Suppressor macrophage treated with lipopolysaccharide for 4 hours (primary cell): ENCODE results near the gene PERM1.
"Not testable (repeated sequence)": the region's sequence is repeated elsewhere in the genome, so short reads cannot be mapped to it uniquely, and the experiment has no call there.

Source experiments
- DNase-seq: peaks from one replicate; pipeline ENCODE4 v3.0.0-alpha.2; 2020

PERM1 gene

DNA sequence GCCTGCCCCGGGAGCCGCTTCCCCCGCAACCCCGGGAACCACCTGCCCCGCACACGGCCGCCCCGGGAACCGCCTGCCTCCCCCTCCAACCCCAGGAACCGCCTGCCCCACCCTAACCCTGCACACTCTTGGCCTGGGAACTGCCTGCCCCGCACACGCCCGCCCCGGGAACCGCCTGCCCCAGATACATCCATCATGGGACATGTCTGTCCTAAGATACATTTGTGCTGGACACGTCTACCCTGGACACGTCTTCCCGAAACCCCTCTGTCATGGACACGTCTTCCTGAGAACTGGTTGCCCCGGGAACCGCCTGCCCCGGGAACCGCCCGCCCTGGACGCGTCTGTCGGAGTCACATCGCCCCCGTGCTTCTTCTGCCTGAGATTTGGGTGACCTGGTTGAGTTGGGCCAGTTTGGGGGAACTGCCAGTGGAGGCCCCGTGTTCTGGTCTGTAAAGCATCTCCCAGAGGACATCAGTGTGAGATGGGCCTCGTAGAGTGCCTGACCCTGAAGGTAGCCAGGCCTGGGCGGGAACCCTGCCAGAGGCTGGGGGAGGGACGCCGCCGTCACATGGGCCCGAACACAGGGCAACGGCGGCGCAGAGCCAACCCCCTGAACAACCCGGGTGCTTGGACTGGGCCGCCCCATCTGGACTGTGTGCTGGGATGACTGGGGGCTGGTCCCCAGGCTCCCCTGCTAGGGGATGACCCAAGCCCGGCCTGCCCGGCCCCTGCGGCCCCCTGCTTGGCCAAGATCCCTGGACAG lies 3.6 kb downstream of the PERM1 start:
- no peak for DNase-seq

DNA sequence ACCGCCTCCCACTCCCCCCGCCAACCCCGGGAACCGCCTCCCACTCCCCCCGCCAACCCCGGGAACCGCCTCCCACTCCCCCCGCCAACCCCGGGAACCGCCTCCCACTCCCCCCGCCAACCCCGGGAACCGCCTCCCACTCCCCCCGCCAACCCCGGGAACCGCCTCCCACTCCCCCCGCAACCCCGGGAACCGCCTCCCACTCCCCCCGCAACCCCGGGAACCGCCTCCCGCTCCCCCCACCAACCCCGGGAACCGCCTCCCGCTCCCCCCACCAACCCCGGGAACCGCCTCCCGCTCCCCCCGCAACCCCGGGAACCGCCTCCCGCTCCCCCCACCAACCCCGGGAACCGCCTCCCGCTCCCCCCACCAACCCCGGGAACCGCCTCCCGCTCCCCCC lies 5.1 kb downstream of the PERM1 start:
- DNase-seq = not testable (repeated sequence)

DNA sequence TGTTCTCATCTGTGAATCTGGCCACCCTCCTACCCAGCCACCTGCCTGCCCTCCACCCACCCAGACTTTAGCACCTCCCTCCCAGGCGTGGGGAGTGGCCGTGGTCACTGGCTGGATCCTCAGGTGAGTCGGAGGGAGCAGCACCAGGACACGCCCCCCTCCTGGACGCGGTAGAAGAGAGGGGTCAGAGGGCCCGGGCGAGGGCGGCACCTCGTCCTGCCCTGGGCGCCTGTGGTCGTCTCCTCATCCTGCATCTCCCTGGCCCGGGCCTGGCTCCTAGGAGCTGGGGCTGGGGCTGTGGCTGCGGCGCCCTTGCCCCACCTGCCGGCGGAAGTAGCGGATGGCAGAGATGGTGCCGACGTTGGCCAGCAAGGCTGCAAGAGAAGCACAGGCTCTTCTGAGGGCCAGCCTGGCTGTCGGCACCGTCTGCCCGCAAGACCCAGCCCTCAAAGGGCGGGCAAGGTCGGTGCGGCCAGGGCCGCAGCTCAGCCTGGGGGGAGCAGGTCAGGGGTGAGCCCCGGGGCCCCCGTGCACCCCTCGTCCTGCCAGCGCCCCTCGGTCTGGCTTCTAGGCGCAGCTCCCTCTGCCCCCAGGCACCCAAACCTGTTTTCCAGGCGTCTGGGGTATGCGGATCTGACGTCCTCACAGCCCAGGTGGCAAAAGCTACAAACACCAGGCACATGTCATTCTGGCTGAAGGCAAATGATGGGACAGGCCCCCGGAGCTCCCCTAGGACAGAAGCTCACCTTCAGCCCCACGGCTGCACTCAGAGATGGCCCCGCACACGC lies 5.8 kb downstream of the PERM1 start:
- DNase-seq = peak; percentile 66

DNA sequence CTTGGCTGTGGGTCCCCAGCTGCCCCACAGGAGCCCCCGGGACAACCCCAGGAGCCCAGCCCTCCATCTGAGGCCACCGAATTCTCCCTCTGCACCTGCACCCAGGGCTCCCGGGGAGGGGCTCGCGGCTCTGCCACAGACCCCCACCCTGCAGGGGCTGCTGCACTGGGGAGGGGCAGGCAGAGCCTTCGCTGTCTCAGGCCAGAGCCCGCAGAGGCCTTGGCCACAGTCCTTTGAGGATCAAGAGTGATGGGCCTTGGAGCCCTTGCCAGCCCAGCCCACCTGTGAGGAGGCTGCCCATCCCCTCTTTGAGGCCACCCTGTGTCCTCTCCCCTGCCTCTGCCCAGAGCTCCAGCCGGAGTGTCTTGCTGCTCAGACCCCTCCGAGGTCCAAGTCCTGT lies 6.5 kb downstream of the PERM1 start:
- DNase-seq = no peak

DNA sequence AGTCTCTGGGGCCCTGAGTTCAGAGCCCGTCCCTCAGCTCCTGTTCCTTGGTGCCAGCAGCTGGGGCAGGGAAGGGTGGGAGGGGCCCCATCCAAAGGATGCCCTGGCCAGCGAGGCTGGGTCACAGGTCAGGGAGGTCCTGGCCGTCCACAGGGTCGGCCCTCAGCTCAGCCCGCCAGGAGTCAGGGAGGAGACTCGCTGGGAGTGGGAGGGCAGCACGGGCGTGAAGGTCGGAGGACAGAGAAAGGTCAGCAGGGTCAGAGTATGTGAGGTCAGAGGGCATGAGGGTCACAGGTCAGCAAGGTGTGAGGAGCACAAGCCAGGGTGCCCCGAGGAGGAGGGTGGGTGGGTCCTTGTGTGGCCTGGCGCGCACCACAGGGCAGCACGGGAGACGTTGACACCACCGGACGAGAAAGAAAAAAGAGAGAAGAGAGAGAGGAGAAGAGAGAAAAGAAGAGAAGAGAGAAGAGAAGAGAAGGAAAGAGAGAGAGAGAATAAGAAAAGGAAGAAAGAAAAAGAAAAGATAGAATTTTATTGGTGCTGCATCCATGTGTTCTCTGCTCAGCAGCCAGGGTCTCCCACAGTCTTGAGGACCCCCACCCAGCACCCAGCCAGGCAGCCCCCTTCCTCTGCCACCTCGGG lies 7.1 kb downstream of the PERM1 start:
- no peak for DNase-seq

DNA sequence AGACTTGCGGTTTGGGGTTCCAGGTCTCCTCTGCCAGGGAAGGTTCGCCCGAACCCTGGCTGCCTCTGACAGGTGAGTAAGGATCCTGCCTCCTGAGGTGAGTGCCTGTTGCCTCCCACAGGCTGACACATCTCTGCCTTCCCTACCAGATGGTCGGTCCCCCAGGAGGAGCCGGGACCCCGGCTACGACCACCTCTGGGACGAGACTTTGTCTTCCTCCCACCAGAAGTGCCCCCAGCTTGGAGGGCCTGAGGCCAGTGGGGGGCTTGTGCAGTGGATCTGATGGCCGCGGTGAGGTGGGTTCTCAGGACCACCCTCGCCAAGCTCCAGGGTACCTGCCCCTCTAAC lies 7.6 kb downstream of the PERM1 start:
- DNase-seq = no peak

DNA sequence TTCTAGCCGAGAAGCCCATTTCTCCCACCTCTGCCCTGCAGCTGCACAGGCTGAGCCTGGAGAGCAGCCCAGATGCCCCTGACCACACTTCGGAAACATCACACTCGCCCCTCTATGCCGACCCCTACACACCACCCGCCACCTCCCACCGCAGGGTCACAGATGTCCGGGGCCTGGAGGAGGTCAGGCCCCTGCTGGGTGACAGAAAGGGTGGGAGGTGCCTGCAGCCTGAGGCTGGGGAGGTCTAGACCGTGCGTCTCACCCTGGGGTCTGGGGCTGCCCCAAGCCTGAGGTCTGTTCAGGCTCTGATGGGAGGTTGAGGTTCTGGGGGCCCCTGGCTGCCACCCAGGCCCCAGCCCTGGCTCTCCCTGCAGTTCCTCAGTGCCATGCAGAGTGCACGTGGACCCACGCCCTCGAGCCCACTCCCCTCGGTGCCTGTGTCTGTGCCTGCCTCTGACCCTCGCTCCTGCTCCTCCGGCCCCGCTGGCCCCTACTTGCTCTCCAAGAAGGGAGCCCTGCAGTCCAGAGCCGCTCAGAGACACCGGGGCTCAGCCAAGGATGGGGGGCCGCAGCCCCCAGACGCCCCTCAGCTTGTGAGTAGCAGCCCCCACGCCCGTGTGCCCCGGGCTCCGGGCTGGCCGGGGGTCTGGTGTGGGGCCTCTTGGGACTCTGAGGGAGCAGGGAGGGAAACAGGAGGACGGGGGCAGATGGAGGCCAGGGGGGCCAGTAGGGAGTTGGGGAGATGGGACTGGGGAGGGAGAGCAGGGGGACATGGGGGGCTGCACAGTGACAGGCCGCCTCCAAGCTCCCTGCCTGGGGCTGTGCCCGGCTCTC lies 8.2 kb downstream of the PERM1 start:
- DNase-seq = no peak

DNA sequence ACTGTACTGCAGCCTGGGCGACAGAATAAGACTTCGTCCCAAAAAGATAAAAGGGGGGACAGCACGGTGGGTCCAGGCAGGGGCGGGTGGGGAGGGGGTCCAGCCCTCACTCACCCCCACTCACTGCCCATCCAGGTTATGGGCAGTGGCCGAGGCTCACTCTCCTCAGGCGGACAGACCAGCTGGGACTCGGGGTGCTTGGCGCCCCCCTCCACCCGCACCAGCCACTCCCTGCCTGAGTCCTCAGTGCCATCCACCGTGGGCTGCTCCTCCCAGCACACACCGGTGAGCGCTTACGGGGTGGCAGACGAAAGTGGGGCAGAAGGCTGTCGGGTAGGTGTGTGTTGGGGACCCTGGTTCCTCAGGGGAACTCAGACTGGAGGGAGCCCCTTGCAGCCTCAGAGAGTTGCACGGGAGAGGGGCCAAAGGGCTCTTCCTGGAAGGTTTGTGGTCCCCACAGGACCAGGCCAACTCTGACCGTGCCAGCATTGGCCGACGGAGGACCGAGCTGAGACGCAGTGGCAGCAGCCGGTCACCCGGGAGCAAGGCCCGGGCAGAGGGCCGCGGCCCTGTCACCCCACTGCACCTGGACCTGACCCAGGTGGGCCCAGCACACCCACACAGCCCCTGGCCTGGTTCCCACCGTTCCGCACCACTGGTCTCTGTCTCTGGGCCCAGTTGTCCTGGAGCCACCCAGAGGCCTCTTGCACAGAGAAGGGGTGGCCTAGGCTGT lies 9.0 kb downstream of the PERM1 start:
- no peak for DNase-seq

DNA sequence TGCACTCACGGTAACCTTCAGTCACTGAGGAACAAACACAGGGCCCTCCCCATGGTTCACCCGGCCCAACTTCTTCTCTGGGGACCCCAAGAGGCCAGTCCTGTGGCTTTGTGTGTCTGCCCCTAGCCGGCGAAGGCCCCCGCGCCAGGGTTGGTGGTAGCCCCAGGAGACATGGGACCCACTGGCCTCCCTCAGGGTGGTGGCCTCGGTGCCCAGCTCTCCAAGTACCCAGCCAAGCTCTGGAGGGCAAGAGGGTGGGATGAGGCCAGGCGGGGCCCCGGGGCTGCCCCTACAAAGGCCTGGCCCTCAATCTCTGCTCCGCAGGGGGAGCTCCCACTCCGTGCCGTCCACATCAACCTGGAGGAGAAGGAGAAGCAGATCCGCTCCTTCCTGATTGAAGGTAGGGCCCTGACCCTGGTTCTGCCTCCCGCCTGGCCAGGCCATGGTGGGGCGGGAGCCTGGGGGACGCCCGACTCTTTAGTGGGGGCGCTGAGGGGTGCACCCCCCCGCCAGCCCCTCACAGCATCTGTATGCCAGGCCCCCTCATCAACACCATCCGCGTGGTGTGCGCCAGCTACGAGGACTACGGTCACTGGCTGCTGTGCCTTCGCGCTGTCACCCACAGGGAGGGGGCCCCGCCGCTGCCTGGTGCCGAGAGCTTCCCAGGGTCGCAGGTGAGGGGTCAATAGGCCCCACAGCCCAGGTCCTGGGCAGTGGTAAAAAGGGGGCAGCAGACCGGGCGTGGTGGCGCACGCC lies 10.0 kb downstream of the PERM1 start:
- no peak for DNase-seq

DNA sequence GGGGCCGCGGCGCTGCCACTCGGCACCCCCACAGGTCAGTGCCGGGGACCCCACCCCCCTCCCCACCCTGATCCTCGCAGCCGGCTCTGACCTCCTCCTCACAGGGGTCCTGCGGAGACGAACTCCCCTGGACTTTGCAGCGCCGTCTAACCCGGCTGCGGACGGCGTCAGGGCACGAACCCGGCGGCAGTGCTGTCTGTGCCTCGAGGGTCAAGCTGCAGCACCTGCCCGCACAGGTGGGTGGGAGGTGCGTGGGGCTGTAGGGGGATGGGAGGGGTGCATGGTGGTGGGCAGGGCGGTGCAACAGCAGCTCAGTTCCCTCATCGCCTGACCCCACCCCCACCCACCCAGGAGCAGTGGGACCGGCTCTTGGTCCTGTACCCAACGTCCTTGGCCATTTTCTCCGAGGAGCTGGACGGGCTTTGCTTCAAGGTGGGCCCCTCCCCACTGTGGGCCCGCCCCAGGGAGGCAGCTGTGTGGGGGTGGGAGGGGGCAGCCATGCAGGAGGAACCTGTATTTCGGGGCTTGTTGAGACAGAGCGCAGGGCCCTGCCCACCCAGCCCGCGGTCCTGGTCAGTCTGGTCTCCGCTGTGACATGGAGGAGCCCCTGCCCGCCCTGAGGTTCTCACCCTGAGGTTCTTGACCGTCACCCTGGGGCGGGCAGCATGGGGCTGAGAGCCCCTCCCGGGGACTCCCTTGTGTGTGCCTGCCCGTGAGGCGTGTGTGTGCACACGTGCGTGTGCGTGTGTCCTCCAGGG lies 10.7 kb downstream of the PERM1 start:
- no peak for DNase-seq

DNA sequence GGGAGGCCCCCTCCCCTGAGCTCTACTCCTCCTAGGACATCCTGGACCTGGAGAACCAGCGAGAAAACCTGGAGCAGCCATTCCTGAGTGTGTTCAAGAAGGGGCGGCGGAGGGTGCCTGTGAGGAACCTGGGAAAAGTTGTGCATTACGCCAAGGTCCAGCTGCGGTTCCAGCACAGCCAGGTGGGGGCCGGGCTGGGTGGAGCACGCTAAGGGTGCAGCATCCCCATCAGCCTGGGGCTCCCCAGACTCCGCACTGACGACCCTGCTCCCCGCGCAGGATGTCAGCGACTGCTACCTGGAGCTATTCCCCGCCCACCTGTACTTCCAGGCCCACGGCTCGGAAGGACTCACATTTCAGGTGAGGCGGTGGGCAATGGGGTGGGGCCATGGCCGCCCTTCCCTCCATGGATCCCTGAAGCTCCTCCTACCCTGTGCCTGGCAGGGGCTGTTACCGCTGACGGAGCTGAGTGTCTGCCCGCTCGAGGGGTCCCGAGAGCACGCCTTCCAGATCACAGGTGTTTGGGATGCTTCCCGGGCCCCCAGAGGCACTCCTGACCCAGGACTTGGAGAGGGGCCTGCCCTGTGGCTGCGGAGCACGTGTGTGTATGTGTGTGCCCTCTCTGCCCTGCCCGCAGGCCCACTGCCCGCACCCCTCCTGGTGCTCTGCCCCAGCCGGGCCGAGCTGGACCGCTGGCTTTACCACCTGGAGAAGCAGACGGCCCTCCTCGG lies 11.5 kb downstream of the PERM1 start:
- DNase-seq = no peak

DNA sequence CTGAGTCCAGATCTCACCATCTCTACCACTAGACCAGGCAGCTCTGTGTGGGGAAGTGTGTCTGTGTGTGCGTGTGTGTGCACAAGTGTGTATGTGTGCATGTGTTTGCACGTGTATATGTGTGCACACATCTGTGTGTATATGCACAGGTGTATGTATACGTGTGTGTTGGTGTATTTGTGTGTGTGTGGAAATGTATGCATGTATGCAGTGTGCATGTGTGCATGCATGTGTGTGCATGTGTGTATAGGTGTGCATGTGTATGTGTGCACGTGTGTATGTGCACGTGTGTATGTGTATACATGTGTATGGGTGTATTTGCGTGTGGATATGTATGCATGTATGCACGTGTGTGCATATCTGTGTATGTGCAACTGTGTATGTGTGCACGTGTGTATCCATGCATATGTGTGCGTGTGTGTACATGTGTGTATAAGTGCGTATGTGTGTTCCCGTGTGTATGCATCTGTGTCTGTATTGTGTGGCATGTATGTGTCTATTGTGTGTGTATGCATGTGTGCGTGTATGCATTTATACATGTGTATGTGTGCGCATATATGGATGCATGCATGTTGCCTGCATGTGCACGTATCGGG lies 12.5 kb downstream of the PERM1 start:
- DNase-seq = no peak

DNA sequence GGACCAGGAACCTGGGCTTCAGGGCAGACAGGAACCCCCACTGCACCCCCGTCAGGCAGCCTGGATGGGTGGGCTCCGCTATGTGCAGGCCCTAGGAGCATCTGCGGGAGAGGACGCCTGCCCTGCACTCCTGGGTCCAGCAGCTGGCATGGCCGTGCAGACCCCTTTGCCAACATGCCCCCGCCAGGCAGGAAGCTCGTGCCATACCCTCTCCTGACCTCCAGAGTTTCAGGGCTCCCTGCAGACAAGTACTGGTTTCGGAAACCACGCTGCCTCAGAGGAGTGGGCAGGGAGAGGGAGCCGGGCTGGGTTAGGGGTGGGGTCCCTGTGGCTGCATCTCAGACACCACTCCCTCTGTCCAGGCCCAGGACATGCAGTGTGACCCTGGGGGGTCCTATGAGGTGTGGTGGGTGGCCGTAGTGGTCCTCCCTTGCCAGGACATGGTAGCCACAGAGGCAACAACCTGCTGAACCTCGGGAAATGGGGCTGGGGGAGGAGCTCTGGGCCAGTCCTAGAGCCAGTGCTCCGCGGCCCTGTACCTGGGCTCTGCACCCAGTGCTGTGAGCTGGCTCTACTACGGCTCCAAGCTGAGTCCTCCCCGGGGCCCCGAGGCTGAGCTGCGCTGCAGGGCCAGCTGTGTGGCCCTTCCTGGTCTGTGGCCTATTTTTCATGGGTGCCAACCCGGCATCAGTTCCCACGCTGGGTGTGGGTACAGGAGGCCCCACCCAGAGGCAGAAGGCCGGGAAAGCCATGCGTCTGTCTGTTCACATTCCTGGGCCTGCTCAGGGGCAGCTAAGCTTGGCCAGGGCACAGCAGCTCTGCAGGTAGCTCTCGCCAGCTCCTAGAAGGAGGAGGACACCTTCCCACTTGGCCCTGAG lies 14.2 kb downstream of the PERM1 start:
- DNase-seq = no peak

DNA sequence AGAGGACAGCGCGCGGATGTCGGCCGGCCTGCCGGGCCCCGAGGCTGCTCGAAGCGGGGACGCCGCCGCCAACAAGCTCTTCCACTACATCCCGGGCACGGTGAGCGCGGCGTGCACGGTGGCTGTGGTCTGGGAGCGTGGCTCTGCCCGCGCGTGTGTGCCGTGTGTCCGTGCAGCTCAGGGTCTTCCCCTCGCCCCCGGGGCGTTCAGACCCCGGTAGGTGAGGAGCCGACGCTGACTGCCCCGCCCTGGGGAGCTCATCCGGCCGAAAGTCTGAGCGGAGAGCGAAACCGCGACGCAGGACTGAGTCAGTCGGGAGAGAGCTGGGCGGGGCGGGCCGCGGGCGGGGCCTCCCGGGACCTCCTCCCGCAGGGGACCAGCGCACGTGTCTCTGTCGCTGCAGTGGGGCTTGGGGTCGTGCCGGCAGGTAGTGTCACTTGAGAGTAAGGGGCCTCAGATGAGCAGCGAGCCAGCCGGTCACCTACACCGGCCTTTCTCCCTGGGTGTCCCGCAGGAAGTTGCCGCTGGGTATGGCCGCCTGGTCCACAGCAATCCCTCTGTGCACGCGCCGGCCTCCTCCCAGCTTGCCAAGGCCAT lies 15.1 kb downstream of the PERM1 start:
- DNase-seq = peak; percentile 81

DNA sequence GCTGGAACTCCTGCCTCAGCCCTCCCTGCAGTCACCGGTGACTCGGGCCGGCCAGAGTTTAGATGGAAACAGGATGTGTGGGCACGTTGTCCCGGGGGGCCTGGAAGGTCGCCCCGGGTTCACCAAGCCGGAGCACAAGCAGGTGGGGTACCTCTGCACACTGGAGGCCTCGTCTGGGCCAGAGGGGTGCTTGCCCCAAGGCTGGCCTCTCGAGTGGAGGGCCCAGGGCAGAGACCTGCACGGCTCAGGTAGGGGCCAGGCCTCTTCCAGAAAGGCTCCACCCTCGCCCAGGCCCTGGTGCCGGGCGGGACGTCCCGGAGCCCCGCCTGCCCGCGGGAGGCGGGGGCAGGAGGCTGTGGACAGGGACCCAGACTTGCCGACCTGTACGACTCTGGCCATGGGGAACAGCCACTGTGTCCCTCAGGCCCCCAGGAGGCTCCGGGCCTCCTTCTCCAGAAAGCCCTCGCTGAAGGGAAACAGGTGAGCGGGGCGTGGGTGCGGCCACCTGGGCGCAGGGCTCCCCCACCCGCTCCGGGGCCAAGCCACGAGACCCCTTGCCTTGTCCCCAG lies 15.7 kb downstream of the PERM1 start, which contains the start of gene PLEKHN1:
Gene PLEKHN1, plus strand, starts transcription at position 348 of the 569 bp plus-strand sequence. Its CDS starts 50 bp downstream, at position 398.
- peak; percentile 28 for DNase-seq

DNA sequence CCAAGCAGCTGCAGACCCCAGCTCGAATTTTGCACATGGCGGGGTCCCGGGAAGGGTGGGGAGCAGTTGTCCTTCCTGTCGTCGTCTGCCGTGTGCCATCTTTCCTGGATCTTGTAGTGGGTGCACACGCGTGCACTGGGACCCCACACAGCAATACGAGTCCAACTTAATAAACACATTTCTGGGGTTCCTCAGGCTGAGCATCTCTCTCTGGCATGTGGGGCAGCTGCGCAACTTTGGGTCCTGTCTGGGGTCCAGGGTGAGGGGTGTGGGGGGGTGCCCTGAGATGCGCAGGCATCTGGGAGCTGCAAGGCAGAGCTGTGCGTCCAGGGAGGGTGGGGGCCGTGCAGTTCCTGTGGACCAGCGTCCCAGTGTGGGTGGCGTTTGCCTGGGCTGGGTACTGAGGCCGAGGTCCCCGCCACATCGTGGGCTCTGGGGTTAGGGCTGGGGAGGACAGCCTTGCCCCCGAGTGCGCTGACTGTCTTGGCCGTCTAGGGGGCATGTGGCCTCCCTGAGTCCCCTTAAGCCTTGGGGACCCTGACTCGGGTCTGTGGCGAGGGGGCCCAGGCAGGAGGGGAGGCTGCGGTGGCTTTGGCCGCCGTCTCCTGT lies 16.3 kb downstream of the PERM1 start:
- no peak for DNase-seq
